HCT116 (cell line): ENCODE data around the gene ATP8B4. TPM values are rescaled to one million over a fixed set of nuclear protein-coding genes. Genes with fewer than 3 reads are reported as not detected.

ENCODE experiments used
- ATAC-seq: fragments of 200-7000 bp; cut with Tn5 transposase; 2 replicates; pipeline ENCODE4 v1.9.1; 2020; ENCODE audit warnings: mild to moderate bottlenecking, moderate library complexity
- BruUV-seq: library from RNA; stranded (reverse); fragments of 400-500 nt; replicated peaks from 2 replicates; lab custom pipeline; 2021; lab: Mats Ljungman, UMichigan
- CTCF ChIA-PET: fragments of 300-600 bp; sonication (Branson Sonifier 250); formaldehyde crosslinking; loops from one replicate; lab custom pipeline; 2021; ENCODE audit warnings: antibody characterized with exemption; lab: Charles Lee
- POLR2A ChIA-PET: fragments of 300-600, 350-600 bp; sonication (Branson Sonifier 250); formaldehyde crosslinking; loops from one replicate; lab custom pipeline; 2021; ENCODE audit warnings: antibody characterized with exemption; lab: Charles Lee
- RAD21 ChIA-PET, 2 experiments: fragments of 300-600 bp; sonication (Branson Sonifier 250); formaldehyde crosslinking; loops; one replicate each; lab custom pipeline; 2023; ENCODE audit warnings: low total read pairs in 2 of 2; ENCODE audit not compliant: uncharacterized antibody in 2 of 2, unreplicated experiment in 2 of 2, low non-redundant PET in 1 of 2; lab: Charles Lee
- DNase-seq: peaks from one replicate; pipeline ENCODE4 v3.0.0-alpha.2; 2010; ENCODE audit warnings: low read depth, low spot score
- H2AFZ ChIP-seq: fragments of 200-600 bp; shearing (Covaris generic), sonication (generic); 2 replicates; pipeline ENCODE4 v1.6.1; 2017; ENCODE audit warnings: low read depth, mixed run types, mixed read lengths, antibody characterized with exemption, low read length; ENCODE audit not compliant: poor library complexity, severe bottlenecking
- H3K27ac ChIP-seq: 2 replicates; pipeline ENCODE4 v1.5.1; 2012; ENCODE audit warnings: low read depth, low read length
- H3K27me3 ChIP-seq: fragments of 200-600 bp; sonication (generic); 2 replicates; pipeline ENCODE4 v1.6.1; 2016; ENCODE audit warnings: mixed run types, low read length, mixed read lengths; ENCODE audit not compliant: insufficient read depth
- H3K36me3 ChIP-seq, 2 experiments: fragments of 200-500 bp in 1 of 2; fragments of 200-600 bp in 1 of 2; sonication (Bioruptor generic) in 1 of 2; sonication (generic) in 1 of 2; 2 replicates each; pipeline versions ENCODE4 v1.5.1 to v1.6.1; 2014 to 2016; ENCODE audit warnings: low read length in 2 of 2, inconsistent platforms in 1 of 2, mixed read lengths in 1 of 2, mixed run types in 1 of 2; ENCODE audit not compliant: insufficient read depth in 2 of 2, control insufficient read depth in 1 of 2
- H3K4me1 ChIP-seq, 2 experiments: fragments of 200-600 bp in 1 of 2; sonication (generic) in 1 of 2; 2 replicates each; pipeline versions ENCODE4 v1.5.1 to v1.6.1; 2012 to 2017; ENCODE audit warnings: low read length in 2 of 2, inconsistent platforms in 1 of 2, mild to moderate bottlenecking in 1 of 2, mixed read lengths in 1 of 2, mixed run types in 1 of 2, moderate library complexity in 1 of 2; ENCODE audit not compliant: insufficient read depth in 2 of 2, control insufficient read depth in 1 of 2
- H3K4me2 ChIP-seq: fragments of 200-600 bp; sonication (generic); 2 replicates; pipeline ENCODE4 v1.6.1; 2017; ENCODE audit warnings: mixed run types, low read length, mixed read lengths
- H3K4me3 ChIP-seq, 2 experiments: fragments of 200-600 bp in 1 of 2; sonication (generic) in 1 of 2; replicated peaks in 1 of 2; 2 replicates each; pipeline ENCODE4 v1.5.1; 2011 to 2016; ENCODE audit warnings: low read length in 2 of 2, control low read depth in 1 of 2, low read depth in 1 of 2, mild to moderate bottlenecking in 1 of 2, mixed read lengths in 1 of 2, mixed run types in 1 of 2
- H3K79me2 ChIP-seq: fragments of 200-600 bp; sonication (generic); 2 replicates; pipeline ENCODE4 v1.6.1; 2017; ENCODE audit warnings: mild to moderate bottlenecking, mixed run types, low read length, moderate library complexity, mixed read lengths; ENCODE audit not compliant: insufficient read depth
- H3K9ac ChIP-seq: fragments of 200-600 bp; sonication (generic); 2 replicates; pipeline ENCODE4 v1.6.1; 2016; ENCODE audit warnings: low read length, mixed read lengths
- H3K9me2 ChIP-seq: fragments of 200-600 bp; sonication (generic), shearing (Covaris generic); 2 replicates; pipeline ENCODE4 v1.6.1; 2017; ENCODE audit warnings: mixed run types, mild to moderate bottlenecking, moderate library complexity; ENCODE audit not compliant: insufficient read depth
- H3K9me3 ChIP-seq, 2 experiments: fragments of 200-500 bp in 1 of 2; fragments of 200-600 bp in 1 of 2; sonication (Bioruptor generic) in 1 of 2; sonication (generic) in 1 of 2; 2 replicates each; pipeline ENCODE4 v1.6.1; 2014 to 2017; ENCODE audit warnings: low read length in 2 of 2, mixed read lengths in 2 of 2, inconsistent platforms in 1 of 2, low read depth in 1 of 2, mild to moderate bottlenecking in 1 of 2, mixed run types in 1 of 2, moderate library complexity in 1 of 2; ENCODE audit not compliant: control insufficient read depth in 1 of 2, insufficient read depth in 1 of 2
- H4K20me1 ChIP-seq: fragments of 200-600 bp; sonication (generic), shearing (Covaris generic); 2 replicates; pipeline ENCODE4 v1.6.1; 2017; ENCODE audit warnings: mixed run types, mild to moderate bottlenecking, moderate library complexity; ENCODE audit not compliant: insufficient read depth
- FOSL1 ChIP-seq: IDR thresholded peaks from 2 replicates; pipeline ENCODE4 v1.6.1; 2012; ENCODE audit warnings: low read depth
- JUND ChIP-seq: IDR thresholded peaks from 2 replicates; pipeline ENCODE4 v1.6.1; 2012
- POLR2AphosphoS5 ChIP-seq: IDR thresholded peaks from 2 replicates; pipeline ENCODE4 v1.6.1; 2011; ENCODE audit warnings: mild to moderate bottlenecking, low read depth, low read length, moderate library complexity
- SIN3A ChIP-seq: IDR thresholded peaks from 2 replicates; pipeline ENCODE4 v1.6.1; 2012; ENCODE audit warnings: low read depth
- YY1 ChIP-seq: IDR thresholded peaks from 2 replicates; pipeline ENCODE4 v1.6.1; 2011; ENCODE audit warnings: low read length, low read depth, moderate library complexity, mild to moderate bottlenecking; ENCODE audit not compliant: insufficient replicate concordance; ENCODE audit errors: extremely low read depth
- intact Hi-C: fragments of 100-400 bp; cut with micrococcal nuclease; formaldehyde crosslinking; loops from 2 replicates; pipeline ENCODE4 v1.10.0; 2022
- total RNA-seq: library from RNA; stranded (reverse); gene quantifications from one replicate; pipeline ENCODE4 v1.2.1, GENCODE V29; 2021; ENCODE audit not compliant: unreplicated experiment

Gene ATP8B4
- total RNA-seq, 1 experiment from 2014 or later, result 0.25 TPM

DNA sequence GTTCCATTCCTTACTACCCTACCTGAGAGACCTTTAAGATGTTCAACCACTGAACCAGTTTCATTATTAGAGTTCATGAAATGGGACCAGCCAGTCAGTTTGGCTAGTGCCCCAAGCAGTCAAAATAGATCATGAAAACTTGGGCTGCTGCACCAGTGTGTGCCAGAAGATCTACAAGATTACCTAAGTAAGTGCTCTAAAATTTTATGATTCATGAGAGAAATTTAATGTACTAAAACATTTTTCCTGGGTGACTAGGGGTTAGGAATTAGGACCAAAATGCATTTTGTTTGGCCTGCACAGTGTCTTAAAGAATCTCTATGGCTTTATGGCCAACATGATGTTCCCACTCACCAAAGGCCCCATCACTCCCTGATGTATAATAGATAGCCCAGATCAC lies 214.7 kb downstream of the ATP8B4 start:
- Histone ChIP-seq H3K36me3 (no peaks in the 10 kb centered on the region), H3K4me3 (no peak overlapping the region), H3K27ac (no peak overlapping the region), H3K9ac (no peak overlapping the region), H3K9me2 (no peaks in the 10 kb centered on the region), H3K79me2 (no peaks in the 10 kb centered on the region), H4K20me1 (no peaks in the 10 kb centered on the region), H3K4me2 (no peak overlapping the region), H2AFZ (no peak overlapping the region), H3K9me3 (no peaks in the 10 kb centered on the region), H3K27me3 (no peaks in the 10 kb centered on the region), H3K4me1 (no peaks in the 10 kb centered on the region)
- intact Hi-C loops, result no loop called here
- ChIA-PET RAD21 (no interaction called here), POLR2A (no interaction called here), CTCF (no interaction called here)
- TF ChIP-seq FOSL1, result no peak
- DNase-seq (no peak), ATAC-seq (no peak)
- no TSS peak for BruUV-seq

DNA sequence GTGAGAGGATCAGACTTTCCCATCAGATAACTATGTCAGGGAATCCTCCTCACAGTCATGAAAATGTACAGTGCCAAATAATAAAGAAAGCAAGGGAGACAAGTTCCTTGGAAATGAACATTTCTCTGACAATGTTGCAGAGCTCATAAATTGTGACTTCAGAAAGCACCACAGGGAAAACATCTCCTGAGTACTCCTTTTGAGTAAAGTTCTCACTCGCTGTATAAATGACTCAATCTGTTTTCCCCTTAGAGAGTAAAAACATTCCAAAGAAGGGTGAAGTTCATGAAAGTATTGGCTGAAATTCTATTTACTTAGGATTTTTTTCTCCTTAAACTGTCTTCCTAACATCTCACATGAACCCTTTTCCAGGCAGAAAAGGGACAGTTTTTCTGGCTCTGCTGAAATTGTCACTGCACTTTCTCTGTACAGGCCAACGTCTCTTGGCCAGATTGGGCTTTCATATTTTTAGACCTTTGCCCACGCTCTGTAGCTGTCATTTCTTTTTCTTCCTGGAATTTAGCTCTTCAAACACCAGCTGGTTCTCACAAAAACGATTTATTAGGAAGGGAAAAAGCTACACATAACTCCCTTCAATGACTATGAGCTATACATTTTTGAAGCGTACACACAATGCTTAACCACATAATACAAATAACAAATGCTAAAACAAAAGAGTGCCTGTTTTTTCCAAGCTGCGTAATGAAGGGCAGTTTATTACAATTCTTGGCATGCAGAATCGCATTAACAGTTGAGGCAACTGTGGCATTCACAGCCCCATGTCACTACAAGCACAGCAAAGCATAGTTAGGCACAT lies 216.1 kb downstream of the ATP8B4 start:
- no peak overlapping the region for H2AFZ ChIP-seq
- no peaks in the 10 kb centered on the region for H3K4me1 ChIP-seq
- ATAC-seq (no peak), DNase-seq (no peak)
- no peak overlapping the region for H3K4me3 ChIP-seq
- ChIA-PET POLR2A (no interaction called here), CTCF (interaction anchor here (1.4 to 1.6 kb wide), 2 partner anchors 18 to 432 kb away, joined by 3 read pairs; no protein-coding TSS in a partner anchor), RAD21 (no interaction called here)
- no peaks in the 10 kb centered on the region for H3K36me3 ChIP-seq
- H3K4me2 ChIP-seq, result no peak overlapping the region
- H4K20me1 ChIP-seq, result no peaks in the 10 kb centered on the region
- H3K27ac ChIP-seq, result no peak overlapping the region
- intact Hi-C loops, result no loop called here
- H3K9me2 ChIP-seq, result no peaks in the 10 kb centered on the region
- no peak for TF ChIP-seq JUND
- no peak for TF ChIP-seq POLR2AphosphoS5
- TF ChIP-seq YY1, result no peak
- no peak for TF ChIP-seq SIN3A
- BruUV-seq, result no TSS peak
- no peaks in the 10 kb centered on the region for H3K27me3 ChIP-seq
- no peak overlapping the region for H3K9ac ChIP-seq
- no peaks in the 10 kb centered on the region for H3K9me3 ChIP-seq
- no peaks in the 10 kb centered on the region for H3K79me2 ChIP-seq
